ENCODE results near the gene CELF2.

CELF2 gene

GRCh38 chr10:11282661-11283060 lies 265.0 kb downstream of the CELF2 start:
- DNase-seq: no peak

GRCh38 chr10:11284291-11285085 lies 266.8 kb downstream of the CELF2 start:
- no peak for DNase-seq

GRCh38 chr10:11285171-11285570 lies 267.5 kb downstream of the CELF2 start:
- DNase-seq: no peak

- DNase-seq: no peak
Measured at GRCh38 chr10:11286261-11286852, 268.7 kb downstream of the CELF2 start.

GRCh38 chr10:11288302-11288701 lies 270.6 kb downstream of the CELF2 start:
- no peak for DNase-seq

GRCh38 chr10:11290156-11290890 lies 272.7 kb downstream of the CELF2 start:
- no peak for DNase-seq

GRCh38 chr10:11292576-11293302 lies 275.1 kb downstream of the CELF2 start:
- DNase-seq: no peak

GRCh38 chr10:11293332-11293731 lies 275.7 kb downstream of the CELF2 start:
- no peak for DNase-seq

- DNase-seq: no peak
Measured at GRCh38 chr10:11294831-11295450, 277.3 kb downstream of the CELF2 start.

GRCh38 chr10:11295492-11295891 lies 277.8 kb downstream of the CELF2 start:
- DNase-seq: no peak

GRCh38 chr10:11297136-11297535 lies 279.5 kb downstream of the CELF2 start:
- no peak for DNase-seq

GRCh38 chr10:11298116-11298515 lies 280.4 kb downstream of the CELF2 start:
- DNase-seq: no peak

GRCh38 chr10:11299125-11299524 lies 281.5 kb downstream of the CELF2 start:
- no peak for DNase-seq

GRCh38 chr10:11300026-11300425 lies 282.4 kb downstream of the CELF2 start:
- no peak for DNase-seq

GRCh38 chr10:11300563-11300962 lies 282.9 kb downstream of the CELF2 start:
- DNase-seq: no peak

- DNase-seq: no peak
Measured at GRCh38 chr10:11301571-11302111, 284.0 kb downstream of the CELF2 start.

- DNase-seq: no peak
Measured at GRCh38 chr10:11302181-11302580, 284.5 kb downstream of the CELF2 start.

- DNase-seq: no peak
Measured at GRCh38 chr10:11303361-11304170, 285.9 kb downstream of the CELF2 start.

GRCh38 chr10:11304906-11305585 lies 287.4 kb downstream of the CELF2 start:
- no peak for DNase-seq

- no peak for DNase-seq
Measured at GRCh38 chr10:11305825-11306593, 288.3 kb downstream of the CELF2 start.

Measured in NCI-H2029 (cell line).